Activated T-cell treated with anti-CD3 and anti-CD28 coated beads for 24 hours (primary cell): ENCODE data around the gene NLGN1.

Experiments
- DNase-seq: peaks from one replicate; pipeline ENCODE4 v3.0.0-alpha.2; 2020; ENCODE audit warnings: low read depth

Gene NLGN1

DNA sequence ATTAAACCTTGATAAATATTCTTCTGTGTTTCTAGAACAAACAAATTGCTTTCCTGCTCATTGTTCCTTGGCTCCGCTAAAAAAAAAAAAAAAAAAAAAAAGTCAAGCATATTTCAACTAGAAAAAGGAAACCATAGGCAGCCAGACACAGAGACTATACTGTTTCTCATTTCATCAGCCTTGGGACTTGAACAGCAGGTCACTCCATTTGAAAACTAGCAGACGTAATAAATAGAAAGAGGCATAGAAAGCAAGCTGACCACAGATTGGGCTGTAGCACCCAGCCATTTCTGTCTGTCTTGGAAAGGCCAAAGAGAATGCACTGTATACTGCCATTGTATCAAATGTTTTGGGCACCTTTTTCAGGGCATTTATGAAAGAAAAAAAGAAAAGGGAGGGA lies 697.1 kb downstream of the NLGN1 start:
- DNase-seq = no peak

GRCh38 chr3:174097686-174098085 lies 700.1 kb downstream of the NLGN1 start:
- DNase-seq = no peak

DNA sequence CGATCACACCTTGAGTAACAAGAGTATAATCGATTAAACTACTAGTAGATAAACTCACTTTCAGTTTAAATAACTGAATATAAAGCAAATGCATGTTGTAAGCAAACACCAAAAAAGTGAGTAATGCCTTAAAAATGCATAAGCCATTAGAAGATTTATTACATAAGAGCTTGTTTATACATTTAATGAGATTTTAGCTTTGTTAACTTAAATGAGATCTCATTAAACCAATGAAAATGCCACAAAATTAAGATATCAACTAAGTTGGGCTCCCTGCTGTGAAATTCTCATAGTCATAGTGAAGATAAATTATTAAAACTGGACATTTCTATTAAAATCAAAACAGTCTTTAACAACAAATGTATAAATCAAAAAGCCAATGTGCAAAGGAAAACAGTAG lies 701.2 kb downstream of the NLGN1 start:
- DNase-seq = no peak

GRCh38 chr3:174099724-174100123 lies 702.2 kb downstream of the NLGN1 start:
- DNase-seq = no peak

GRCh38 chr3:174100744-174101143 lies 703.2 kb downstream of the NLGN1 start:
- DNase-seq = no peak

DNA sequence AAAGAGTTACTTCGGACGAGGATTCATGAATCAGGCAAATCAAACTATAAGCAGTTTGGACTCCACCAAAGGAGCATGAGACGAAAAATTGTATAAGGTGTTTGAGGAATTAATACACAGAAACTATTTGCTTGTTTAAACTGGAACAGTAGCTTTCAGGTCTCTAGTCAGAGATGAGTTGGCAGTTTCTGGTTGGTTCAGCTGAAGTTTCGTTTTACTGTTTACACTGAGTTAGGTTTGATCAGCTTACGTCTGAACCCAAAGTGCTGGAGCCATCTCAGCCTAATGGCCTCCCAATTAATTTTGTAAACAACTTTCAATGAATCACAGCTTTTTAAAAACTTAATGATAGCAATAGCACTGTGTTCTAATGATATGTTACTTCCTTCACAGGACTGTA lies 703.7 kb downstream of the NLGN1 start:
- DNase-seq = no peak

- DNase-seq = no peak
Measured at GRCh38 chr3:174102274-174102673, 704.7 kb downstream of the NLGN1 start.

- DNase-seq = no peak
Measured at GRCh38 chr3:174102866-174103265, 705.3 kb downstream of the NLGN1 start.

GRCh38 chr3:174110761-174111160 lies 713.2 kb downstream of the NLGN1 start:
- no peak for DNase-seq

DNA sequence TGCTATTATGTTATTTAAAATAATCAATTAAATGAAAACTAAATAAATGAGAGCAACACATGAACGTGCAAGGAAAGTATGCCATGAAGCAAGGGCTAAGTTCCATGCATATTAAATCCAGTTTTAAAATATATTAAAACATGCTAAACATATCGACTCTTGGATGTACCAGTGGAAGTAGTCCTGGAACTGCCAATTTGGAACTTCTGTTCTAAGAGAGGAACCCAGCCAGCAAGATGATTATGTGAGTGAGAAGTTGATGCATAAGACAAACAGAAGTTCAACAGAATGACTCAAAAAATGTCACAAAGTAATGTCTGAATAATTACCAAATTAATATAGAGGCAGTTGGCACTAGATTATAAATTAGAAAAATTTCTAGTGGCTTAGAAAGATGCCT lies 714.2 kb downstream of the NLGN1 start:
- DNase-seq = no peak

DNA sequence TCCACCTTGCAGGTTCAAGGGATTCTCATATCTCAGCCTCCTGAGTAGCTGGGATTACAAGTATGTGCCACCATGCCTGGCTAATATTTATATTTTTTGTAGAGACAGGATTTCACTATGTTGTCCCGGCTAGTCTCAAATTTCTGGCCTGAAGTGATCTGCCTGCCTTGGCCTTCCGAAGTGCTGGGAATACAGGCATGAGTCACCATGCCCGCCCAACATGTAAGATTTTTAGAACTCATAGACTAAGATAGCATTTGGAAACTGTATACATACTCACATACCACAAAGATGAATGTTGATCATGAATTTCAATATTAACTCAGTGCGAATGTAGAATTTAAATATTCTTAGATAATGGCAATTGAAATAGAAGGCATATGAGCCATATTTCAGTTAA lies 718.9 kb downstream of the NLGN1 start:
- no peak for DNase-seq

DNA sequence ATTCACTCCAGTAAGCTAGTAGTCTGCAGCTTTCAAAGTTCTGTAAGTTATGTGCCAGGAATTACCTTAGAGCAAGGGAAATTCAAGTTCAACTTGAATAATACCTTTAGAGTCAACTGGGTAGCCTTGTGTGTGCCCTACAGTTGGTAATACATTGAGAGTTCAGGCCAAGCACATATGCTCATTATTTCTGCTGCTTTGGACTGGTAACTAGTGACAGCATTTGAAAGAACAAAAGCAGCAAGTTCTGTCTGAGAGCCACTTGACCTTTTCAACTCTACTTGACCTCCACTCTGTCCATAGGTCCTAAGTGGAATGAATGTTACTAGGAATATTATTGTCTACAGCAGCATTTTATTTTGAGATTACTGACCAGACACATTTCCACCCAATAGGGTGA lies 723.5 kb downstream of the NLGN1 start:
- no peak for DNase-seq

DNA sequence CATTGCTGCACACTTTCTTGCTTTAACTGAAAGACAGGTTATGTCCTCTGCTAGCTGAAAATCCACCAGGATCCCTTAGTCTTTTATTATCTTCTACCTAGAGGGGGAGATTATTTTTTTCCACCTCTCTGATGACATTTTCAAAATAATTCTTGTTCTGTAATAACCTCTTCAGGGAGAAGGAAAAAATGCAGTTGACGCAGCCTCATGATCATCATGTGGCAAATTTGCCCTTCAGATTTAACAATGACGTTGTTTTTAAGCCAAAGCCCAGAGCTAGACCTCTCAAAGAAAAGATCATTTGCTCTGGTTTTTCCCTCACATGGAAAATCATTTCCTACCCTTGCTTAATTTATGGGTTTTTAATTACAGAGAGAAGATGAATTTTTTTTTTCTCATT lies 724.9 kb downstream of the NLGN1 start:
- DNase-seq = no peak

DNA sequence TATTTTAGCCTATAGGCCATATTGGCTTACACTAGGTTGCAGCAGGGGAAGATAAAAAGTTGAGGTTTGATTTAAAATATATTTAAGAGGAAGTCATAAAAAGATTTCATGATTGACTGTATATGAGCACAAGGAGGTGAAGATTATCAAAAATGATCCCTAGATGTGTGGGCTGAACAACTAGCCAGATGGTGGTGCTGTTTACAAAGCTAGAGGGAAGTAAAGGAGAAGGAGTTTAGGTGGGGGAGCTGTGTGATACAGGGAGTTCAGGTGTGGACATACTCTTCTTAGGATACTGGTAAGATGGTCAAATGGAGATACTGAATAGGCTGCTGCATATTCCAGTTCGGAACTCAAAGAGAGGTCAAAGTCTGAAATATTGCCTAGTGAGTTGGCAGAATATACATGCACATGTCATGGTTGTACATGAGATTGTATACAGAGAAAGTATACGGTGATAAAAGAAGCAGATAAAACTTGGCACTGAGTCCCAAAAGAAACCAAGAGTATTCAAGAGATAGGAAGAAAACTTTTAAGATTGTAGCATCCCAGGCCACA lies 727.8 kb downstream of the NLGN1 start:
- no peak for DNase-seq

- no peak for DNase-seq
Measured at GRCh38 chr3:174126990-174127758, 729.6 kb downstream of the NLGN1 start.

DNA sequence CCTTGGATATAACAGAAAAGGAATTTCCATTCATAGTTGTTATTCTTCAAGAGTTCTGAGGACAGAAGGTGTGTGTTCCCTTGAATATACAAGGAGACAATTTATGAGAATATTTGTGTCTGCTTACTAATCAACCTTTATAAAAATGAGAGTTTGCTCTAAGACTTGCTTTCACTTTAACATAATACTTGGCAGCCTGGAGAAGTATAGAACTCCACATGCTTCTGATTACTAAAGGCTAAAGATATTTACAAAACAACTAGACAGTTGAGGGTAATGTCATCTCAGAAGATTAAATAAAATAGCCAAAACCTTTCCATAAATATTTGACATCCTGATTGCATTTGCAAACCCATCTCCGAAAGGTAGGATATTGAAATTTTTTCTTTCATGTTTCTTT lies 734.5 kb downstream of the NLGN1 start:
- no peak for DNase-seq

DNA sequence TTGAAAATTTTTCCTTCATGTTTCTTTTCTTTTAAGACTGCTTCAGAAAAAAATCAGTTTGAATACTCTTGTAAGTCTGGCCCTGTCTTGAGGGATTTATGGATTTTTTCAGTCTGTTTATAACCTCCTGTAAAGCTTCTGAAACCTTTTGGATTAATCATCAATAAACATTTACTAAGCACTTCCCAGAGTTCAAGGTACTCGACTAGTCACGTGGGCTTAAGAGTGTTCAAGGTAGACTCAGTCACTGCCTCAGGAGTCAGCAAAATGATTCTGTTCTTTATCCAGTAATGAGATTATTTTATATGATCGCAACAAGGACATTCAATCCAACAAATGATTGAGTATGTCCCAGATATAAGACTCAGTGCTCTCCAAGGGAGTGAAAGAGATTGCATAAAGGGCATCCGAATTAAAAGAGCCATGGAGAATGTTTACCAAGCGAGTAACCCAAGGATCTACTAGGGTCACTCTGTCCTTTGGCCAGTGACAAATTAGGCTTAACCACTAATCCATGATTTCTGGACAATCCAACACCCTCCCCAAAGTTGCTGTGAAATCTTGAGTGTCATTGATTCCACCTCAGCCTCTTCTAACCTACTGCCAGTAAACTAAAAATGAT lies 735.0 kb downstream of the NLGN1 start:
- DNase-seq = no peak

GRCh38 chr3:174146008-174146407 lies 748.5 kb downstream of the NLGN1 start:
- DNase-seq = no peak

- no peak for DNase-seq
Measured at GRCh38 chr3:174147798-174148197, 750.3 kb downstream of the NLGN1 start.

GRCh38 chr3:174153871-174154270 lies 756.3 kb downstream of the NLGN1 start:
- no peak for DNase-seq

DNA sequence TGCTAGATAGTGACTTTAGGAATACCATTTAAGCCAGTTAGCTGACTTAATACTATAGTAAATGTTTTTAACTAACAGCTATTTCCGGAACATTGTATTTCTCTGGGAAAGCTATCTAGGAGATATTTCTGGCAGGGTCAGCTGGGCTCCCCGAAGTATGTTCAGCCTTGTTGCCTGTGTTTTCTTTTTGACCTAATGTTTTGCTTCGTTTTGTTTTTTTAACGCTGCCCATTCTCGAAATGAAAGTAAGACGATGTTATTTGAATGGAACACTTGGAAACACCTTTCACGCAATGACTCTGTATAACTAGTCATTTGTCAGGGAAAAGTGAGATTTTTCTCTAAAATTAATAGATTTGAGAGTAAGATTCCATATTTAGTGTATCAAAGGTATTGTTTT lies 758.7 kb downstream of the NLGN1 start:
- no peak for DNase-seq

- no peak for DNase-seq
Measured at GRCh38 chr3:174158674-174159073, 761.1 kb downstream of the NLGN1 start.

GRCh38 chr3:174159604-174160003 lies 762.1 kb downstream of the NLGN1 start:
- DNase-seq = no peak

DNA sequence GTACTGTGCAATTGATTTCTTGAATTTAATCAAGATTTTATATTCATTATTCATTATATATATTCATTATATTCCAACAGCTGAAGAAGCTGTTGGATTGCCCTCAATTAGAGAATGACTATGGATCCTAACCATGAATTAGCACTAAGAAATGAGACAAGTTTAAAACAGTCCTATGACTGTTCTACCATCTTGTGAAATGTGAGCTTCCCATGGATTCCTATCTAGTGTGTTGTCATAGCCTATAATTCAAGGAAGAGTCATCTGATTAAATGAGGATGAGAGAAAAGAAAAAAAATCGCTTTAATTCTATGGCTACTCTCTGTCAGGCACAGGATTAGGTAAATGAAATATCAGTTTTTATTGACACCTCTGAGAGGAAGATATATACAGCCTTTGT lies 765.0 kb downstream of the NLGN1 start:
- DNase-seq = no peak
